GM12864 (cell line): ENCODE data around the gene TBL1XR1.
"Not testable (repeated sequence)": the region's sequence is repeated elsewhere in the genome, so short reads cannot be mapped to it uniquely, and the experiment has no call there.

ENCODE experiments used
- DNase-seq: peaks from one replicate; pipeline ENCODE4 v3.0.0-alpha.2; 2011; ENCODE audit warnings: low read depth
- H3K4me3 ChIP-seq: 2 replicates; pipeline ENCODE4 v1.5.1; 2011; ENCODE audit warnings: mild to moderate bottlenecking, low read depth, low read length, control low read depth
- TF ChIP-seq, protein P1 (sequence below): IDR thresholded peaks from 2 replicates; pipeline ENCODE4 v1.5.1; 2011; ENCODE audit warnings: low read depth, mild to moderate bottlenecking, moderate library complexity, low read length, control low read depth, inconsistent platforms; ENCODE audit errors: missing control alignments

Gene TBL1XR1

DNA sequence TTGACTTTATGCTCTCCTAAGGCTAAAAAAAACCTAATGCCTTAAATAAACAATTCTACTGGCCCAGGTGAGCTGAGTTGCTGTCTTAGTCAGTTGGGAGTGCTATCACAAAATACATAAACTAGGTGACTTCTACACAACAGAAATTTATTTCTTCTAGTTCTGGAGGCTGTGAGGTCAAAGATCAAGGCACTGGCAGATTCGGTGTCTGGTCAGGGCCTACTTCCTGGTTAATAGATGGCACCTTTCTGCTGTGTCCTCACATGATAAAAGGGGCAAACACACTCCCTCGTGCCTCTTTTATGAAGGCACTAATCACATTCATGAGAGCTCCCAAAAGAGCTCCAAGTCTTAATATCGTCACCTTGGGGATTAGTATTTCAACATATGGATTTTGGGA lies 11.5 kb upstream of the TBL1XR1 start:
- H3K4me3 ChIP-seq, result no peak overlapping the region
- TF ChIP-seq, protein P1, sequence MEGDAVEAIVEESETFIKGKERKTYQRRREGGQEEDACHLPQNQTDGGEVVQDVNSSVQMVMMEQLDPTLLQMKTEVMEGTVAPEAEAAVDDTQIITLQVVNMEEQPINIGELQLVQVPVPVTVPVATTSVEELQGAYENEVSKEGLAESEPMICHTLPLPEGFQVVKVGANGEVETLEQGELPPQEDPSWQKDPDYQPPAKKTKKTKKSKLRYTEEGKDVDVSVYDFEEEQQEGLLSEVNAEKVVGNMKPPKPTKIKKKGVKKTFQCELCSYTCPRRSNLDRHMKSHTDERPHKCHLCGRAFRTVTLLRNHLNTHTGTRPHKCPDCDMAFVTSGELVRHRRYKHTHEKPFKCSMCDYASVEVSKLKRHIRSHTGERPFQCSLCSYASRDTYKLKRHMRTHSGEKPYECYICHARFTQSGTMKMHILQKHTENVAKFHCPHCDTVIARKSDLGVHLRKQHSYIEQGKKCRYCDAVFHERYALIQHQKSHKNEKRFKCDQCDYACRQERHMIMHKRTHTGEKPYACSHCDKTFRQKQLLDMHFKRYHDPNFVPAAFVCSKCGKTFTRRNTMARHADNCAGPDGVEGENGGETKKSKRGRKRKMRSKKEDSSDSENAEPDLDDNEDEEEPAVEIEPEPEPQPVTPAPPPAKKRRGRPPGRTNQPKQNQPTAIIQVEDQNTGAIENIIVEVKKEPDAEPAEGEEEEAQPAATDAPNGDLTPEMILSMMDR, result no peak
- no peak for DNase-seq

DNA sequence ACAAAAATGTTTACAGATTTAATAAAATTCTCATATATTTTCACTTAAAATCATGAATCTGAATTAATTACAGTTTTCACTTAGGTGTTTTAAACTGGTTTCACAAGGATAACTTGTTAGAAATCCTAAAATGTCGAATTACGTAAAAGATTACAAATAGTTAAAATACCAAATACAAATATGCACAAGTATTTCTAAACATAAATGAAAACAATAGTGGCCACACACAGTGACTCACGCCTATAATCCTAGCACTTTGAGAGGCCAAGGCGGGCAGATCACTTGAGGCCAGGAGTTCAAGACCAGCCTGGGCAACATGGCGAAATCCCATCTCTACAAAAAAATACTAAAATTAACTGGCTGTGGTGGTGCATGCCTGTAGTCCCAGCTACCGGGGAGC lies 10.9 kb upstream of the TBL1XR1 start:
- TF ChIP-seq, protein P1, result no peak
- no peak for DNase-seq
- H3K4me3 ChIP-seq, result no peak overlapping the region

DNA sequence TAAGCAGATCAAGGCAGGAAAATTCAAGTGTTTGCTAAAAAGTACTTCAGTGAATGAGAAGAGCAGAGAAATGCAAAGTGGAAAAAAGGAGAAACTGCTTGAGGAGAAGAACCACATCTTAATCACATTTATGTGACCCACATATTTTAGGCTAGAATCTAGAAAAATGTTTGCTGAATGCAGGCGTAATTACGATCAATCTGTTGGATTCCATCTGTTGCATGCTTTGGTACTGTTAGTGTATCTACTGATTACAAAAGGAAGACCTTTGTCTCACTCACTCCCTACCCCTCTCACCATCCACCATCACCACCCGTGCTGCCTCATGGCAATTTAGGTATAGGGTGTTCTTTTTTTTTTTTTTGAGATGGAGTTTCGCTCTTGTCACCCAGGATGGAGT lies 9.7 kb upstream of the TBL1XR1 start:
- TF ChIP-seq, protein P1, result no peak
- DNase-seq, result no peak
- H3K4me3 ChIP-seq, result no peak overlapping the region

DNA sequence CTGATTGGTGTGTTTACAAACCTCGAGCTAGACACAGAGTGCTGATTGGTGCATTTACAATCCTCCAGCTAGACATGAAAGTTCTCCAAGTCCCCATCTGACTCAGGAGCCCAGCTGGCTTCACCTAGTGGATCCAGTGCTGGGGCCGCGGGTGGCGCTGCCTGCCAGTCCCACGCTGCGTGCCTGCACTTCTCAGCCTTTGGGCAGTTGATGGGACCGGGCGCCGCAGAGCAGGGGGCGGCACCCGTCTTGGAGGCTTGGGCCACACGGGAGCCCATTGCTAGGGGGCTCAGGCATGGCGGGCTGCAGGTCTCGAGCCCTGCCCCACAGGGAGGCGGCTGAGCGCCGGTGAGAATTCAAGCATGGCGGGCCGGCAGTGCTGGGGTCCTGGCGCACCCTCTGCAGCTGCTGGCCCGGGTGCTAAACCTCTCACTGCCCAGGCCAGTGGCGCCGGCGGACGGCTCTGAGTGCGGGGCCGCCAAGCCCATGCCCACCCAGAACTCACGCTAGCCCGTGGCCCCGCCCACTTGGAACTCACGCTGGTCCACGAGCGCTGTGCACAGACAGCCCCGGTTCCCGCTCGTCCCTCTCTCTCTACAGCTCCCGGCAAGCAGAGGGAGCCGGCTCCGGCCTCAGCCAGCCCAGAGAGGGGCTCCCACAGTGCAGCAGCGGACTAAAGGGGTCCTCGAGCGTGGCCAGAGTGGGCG lies 6.6 kb upstream of the TBL1XR1 start:
- TF ChIP-seq, protein P1, result no peak
- H3K4me3 ChIP-seq, result no peak overlapping the region
- no peak for DNase-seq

DNA sequence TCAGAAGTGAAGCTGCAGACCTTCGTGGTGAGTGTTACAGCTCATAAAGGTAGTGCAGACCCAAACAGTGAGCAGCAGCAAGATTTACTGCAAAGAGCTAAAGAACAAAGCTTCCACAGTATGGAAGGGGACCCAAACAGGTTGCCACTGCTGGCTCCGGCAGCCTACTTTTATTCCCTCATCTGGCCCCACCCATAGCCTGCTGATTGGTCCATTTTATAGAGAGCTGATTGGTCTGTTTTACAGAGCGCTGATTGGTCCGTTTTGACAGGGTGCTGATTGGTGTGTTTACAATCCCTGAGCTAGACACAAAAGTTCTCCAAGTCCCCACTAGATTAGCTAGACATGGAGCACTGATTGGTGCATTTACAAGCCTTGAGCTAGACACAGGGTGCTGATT lies 5.7 kb upstream of the TBL1XR1 start:
- DNase-seq, H3K4me3 ChIP-seq: not testable (repeated sequence)

DNA sequence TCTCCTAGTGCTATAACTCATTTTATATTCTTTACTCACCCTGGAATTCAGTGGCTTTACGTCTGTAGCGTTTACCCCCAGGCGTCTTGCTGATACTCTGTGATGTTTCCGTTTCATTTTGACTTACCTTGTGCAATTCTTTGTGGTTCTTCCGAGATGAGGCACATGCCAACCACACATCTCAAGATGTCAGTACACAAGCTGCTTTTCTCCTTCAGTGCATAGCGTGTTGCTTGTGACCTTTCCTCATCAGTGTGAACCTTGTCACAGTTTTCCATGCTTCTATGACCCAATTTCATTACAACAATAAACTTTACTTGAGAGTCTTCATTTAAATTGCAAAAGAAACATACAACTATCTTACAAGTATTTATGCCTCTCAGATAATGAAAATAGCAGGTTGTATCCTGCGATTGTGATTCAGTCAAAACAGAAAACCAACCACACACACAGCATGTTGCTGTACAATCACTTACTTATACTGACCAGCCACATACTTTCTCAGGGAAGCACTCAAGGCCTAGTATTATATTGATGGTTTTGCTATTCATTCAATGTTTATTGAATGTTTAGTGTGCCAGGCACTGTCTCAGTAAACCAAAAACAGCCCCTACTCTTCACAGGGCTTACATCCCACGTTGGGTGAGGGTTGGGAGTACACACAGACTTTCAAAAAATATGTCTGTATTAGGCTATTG lies 4.6 kb upstream of the TBL1XR1 start:
- no peak overlapping the region for H3K4me3 ChIP-seq
- peak; percentile 91 for DNase-seq
- TF ChIP-seq, protein P1, result no peak

DNA sequence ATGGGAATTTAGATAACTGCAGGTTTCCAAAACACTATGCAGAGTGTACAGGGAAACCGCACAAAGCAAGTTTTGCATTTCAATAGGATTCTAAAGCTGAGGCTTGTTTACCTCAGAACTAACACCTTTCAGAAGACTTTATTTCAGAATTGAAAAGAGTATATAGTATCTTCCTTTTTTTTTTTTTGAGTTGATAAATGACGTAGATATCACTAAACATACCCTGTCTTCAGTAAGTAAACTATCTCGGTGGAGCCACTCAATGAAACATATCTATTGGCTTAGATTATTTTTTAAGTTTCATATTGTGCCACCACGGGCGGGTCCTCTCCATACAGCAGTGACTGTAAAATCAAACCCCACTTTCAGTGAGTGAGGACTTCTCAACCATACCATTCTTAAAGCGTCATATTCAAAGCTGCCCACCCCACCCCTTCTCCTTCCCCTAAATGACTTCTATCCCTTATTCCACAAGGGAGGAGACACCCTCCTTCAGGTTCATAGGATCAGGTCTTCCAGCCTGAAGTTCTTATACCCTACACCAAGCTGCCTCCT lies 2.0 kb upstream of the TBL1XR1 start:
- H3K4me3 ChIP-seq, result no peak overlapping the region
- no peak for DNase-seq
- TF ChIP-seq, protein P1, result no peak
